Heart left ventricle (tissue), 13 donors: Measurements from ENCODE around the gene CCDC93.

Experiments used
- POLR2A ChIP-seq, 2 donors: fragments of 450-650 bp; IDR thresholded peaks; one replicate each; pipeline ENCODE4 v1.6.1; 2017; ENCODE audit warnings: antibody characterized with exemption in 2 of 2, mild to moderate bottlenecking in 2 of 2, moderate library complexity in 2 of 2
- TF ChIP-seq, protein P1 (sequence below), 12 donors: fragments of 200-600 bp; sonication (generic) in 4 of 12; IDR thresholded peaks; one replicate each; pipeline versions ENCODE4 v1.5.0 to v1.8.0; 2018 to 2022; ENCODE audit warnings: antibody characterized with exemption in 12 of 12, mild to moderate bottlenecking in 5 of 12
- donor health status: ischemic (EF 13 %, LVEDD 7.1; RV severe dilation, severe dysfunction).
- donor health status: DM: no; HTN: yes; CAD: no.
- donor health status: DM: no; HTN: no; CAD: no.
- donor health status: ischemic (EF 25% LVEDD 6.9; RV normal size, moderate dysfunction).
- donor health status: ischemic (EF 25% LVEDD 5.7; RV mildly dilated, moderate dysfunction).
- donor health status: ischemic (EF 35%, LVEDD 5.7; RV mildly dilated, moderate dysfunction).
- donor health status: nonischemic (EF 11% LVEDD 7.7; RV severe dilation, severe dysfunction).
- donor health status: DM: yes; HTN: yes; CAD: no.
- donor health status: PGD.
- donor health status: ischemic (EF 29% LVEDD 5.4; RV normal size, mild dysfunction).
- donor health status: nonischemic (EF 23%, LVEDD 6.1; RV moderate dilation, normal function).

- TF ChIP-seq POLR2A (IDR thresholded peaks at IDR 0.05), result no peak
- TF ChIP-seq, protein P1, sequence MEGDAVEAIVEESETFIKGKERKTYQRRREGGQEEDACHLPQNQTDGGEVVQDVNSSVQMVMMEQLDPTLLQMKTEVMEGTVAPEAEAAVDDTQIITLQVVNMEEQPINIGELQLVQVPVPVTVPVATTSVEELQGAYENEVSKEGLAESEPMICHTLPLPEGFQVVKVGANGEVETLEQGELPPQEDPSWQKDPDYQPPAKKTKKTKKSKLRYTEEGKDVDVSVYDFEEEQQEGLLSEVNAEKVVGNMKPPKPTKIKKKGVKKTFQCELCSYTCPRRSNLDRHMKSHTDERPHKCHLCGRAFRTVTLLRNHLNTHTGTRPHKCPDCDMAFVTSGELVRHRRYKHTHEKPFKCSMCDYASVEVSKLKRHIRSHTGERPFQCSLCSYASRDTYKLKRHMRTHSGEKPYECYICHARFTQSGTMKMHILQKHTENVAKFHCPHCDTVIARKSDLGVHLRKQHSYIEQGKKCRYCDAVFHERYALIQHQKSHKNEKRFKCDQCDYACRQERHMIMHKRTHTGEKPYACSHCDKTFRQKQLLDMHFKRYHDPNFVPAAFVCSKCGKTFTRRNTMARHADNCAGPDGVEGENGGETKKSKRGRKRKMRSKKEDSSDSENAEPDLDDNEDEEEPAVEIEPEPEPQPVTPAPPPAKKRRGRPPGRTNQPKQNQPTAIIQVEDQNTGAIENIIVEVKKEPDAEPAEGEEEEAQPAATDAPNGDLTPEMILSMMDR (IDR thresholded peaks at IDR 0.05), result no peak
Measured at GRCh38 chr2:117935954-117936353, 77.9 kb downstream of the CCDC93 start.
